ENCODE data around the gene THRB.

DNA sequence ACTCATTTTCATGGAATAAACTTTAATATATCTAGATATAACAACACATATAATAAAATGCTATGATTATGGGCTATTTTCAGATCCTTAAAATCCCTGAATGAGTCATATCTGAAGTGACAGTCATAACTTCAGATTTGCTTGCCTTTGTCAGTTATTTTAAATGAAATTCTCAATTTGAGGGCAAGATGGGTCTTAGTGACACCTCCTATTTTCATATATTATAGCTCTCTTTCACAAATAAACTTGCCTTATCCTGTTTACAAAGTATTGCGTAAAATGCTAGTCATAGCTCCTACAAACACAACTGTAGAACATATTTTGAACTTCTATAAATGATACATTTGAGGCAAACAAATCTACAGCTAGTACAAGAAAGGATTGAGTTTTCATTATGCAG, 6.2 kb upstream of the THRB start:
- TF ChIP-seq, protein P1, sequence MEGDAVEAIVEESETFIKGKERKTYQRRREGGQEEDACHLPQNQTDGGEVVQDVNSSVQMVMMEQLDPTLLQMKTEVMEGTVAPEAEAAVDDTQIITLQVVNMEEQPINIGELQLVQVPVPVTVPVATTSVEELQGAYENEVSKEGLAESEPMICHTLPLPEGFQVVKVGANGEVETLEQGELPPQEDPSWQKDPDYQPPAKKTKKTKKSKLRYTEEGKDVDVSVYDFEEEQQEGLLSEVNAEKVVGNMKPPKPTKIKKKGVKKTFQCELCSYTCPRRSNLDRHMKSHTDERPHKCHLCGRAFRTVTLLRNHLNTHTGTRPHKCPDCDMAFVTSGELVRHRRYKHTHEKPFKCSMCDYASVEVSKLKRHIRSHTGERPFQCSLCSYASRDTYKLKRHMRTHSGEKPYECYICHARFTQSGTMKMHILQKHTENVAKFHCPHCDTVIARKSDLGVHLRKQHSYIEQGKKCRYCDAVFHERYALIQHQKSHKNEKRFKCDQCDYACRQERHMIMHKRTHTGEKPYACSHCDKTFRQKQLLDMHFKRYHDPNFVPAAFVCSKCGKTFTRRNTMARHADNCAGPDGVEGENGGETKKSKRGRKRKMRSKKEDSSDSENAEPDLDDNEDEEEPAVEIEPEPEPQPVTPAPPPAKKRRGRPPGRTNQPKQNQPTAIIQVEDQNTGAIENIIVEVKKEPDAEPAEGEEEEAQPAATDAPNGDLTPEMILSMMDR (IDR thresholded peaks at IDR 0.05) = no peak
- TF ChIP-seq POLR2A (IDR thresholded peaks at IDR 0.05) = no peak
